ENCODE measurements around the gene NMNAT2.

DNA sequence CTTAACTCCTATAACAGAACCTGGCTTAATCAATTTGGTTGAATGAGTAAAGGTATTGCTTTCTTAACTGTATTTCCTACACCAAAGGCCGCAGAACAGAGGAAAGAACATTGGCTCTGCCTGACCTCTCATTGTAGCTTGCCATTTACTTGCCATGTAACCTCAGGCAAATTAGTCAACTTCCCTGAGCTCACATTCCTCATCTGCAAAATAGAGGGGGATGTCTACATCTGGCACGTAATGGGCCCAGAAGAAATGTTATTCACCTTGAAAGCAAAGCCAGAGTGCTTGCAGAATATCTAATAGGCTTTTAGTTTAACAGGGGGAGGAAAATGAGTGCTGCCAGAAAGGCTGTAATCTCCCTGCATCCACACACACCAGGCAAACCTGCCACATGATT is 187.8 kb downstream of the NMNAT2 start:
- TF ChIP-seq, protein P1, sequence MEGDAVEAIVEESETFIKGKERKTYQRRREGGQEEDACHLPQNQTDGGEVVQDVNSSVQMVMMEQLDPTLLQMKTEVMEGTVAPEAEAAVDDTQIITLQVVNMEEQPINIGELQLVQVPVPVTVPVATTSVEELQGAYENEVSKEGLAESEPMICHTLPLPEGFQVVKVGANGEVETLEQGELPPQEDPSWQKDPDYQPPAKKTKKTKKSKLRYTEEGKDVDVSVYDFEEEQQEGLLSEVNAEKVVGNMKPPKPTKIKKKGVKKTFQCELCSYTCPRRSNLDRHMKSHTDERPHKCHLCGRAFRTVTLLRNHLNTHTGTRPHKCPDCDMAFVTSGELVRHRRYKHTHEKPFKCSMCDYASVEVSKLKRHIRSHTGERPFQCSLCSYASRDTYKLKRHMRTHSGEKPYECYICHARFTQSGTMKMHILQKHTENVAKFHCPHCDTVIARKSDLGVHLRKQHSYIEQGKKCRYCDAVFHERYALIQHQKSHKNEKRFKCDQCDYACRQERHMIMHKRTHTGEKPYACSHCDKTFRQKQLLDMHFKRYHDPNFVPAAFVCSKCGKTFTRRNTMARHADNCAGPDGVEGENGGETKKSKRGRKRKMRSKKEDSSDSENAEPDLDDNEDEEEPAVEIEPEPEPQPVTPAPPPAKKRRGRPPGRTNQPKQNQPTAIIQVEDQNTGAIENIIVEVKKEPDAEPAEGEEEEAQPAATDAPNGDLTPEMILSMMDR (IDR thresholded peaks at IDR 0.05 in 2 of 3, conservative IDR thresholded peaks at IDR 0.05 in 1 of 3; ENCODE audit: borderline replicate concordance in 1 of 3, insufficient read depth in 1 of 3, low read depth in 2 of 3, low read length in 2 of 3), result no peak
- no peak for TF ChIP-seq ZBTB33 (IDR thresholded peaks at IDR 0.05; ENCODE audit: extremely low read depth, insufficient replicate concordance, low read length)
- no peak for TF ChIP-seq CEBPB (IDR thresholded peaks at IDR 0.05; ENCODE audit: low read depth)
- no peak for TF ChIP-seq SP1 (IDR thresholded peaks at IDR 0.05; ENCODE audit: low read depth)
- no peak for TF ChIP-seq POLR2AphosphoS5 (IDR thresholded peaks at IDR 0.05; ENCODE audit: low read depth, low read length)
- TF ChIP-seq SIN3A (IDR thresholded peaks at IDR 0.05; ENCODE audit: low read depth), result no peak
- TF ChIP-seq EZH2 (IDR thresholded peaks at IDR 0.05), result no peak
- TF ChIP-seq EGR1 (IDR thresholded peaks at IDR 0.05; ENCODE audit: low read depth), result no peak
- no peak for TF ChIP-seq ZNF274 (IDR thresholded peaks at IDR 0.05; ENCODE audit: low read depth, low read length)

All from HCT116 (cell line).